Hippocampal formation (tissue), 2 donors: ENCODE results near the gene CYTH3.
"Not testable (repeated sequence)": the region's sequence is repeated elsewhere in the genome, so short reads cannot be mapped to it uniquely, and the experiment has no call there.

Experiments used
- DNase-seq, 2 donors: peaks; one replicate each; lab custom pipeline; 2025; lab: John Stamatoyannopoulos, UW

CYTH3 gene

GRCh38 chr7:6232534-6232933 is 39.9 kb downstream of the CYTH3 start:
- no peak for DNase-seq

GRCh38 chr7:6232116-6232515 is 40.3 kb downstream of the CYTH3 start:
- no peak for DNase-seq

- no peak for DNase-seq
These were observed 41.2 kb downstream of the CYTH3 start for GRCh38 chr7:6231184-6231583.

GRCh38 chr7:6229284-6229683 is 43.1 kb downstream of the CYTH3 start:
- not testable (repeated sequence) for DNase-seq

- DNase-seq = no peak
These were observed 43.8 kb downstream of the CYTH3 start for GRCh38 chr7:6228361-6229229.

- DNase-seq = no peak
These were observed 45.1 kb downstream of the CYTH3 start for GRCh38 chr7:6227294-6227846.

GRCh38 chr7:6226194-6226799 is 46.1 kb downstream of the CYTH3 start:
- DNase-seq = no peak

- DNase-seq = not testable (repeated sequence)
These were observed 49.0 kb downstream of the CYTH3 start for GRCh38 chr7:6223411-6223810.

- DNase-seq = not testable (repeated sequence)
These were observed 49.4 kb downstream of the CYTH3 start for GRCh38 chr7:6223010-6223409.

- no peak for DNase-seq
These were observed 50.8 kb downstream of the CYTH3 start for GRCh38 chr7:6221340-6222319.

- no peak for DNase-seq
These were observed 54.1 kb downstream of the CYTH3 start for GRCh38 chr7:6218329-6218728.

- DNase-seq = no peak
These were observed 60.4 kb downstream of the CYTH3 start for GRCh38 chr7:6212008-6212407.

GRCh38 chr7:6210621-6211372 is 61.6 kb downstream of the CYTH3 start:
- DNase-seq = no peak

GRCh38 chr7:6209340-6209739 is 63.1 kb downstream of the CYTH3 start:
- no peak for DNase-seq

GRCh38 chr7:6208573-6209328 is 63.7 kb downstream of the CYTH3 start:
- DNase-seq = no peak

- DNase-seq = no peak
These were observed 66.3 kb downstream of the CYTH3 start for GRCh38 chr7:6205971-6206660.

GRCh38 chr7:6203381-6203780 is 69.0 kb downstream of the CYTH3 start:
- DNase-seq = no peak

- DNase-seq = no peak
These were observed 70.3 kb downstream of the CYTH3 start for GRCh38 chr7:6202117-6202516.

GRCh38 chr7:6200971-6201370 is 71.5 kb downstream of the CYTH3 start:
- DNase-seq = no peak
